ENCODE results near the gene TWNK.
"Not testable (repeated sequence)": the region's sequence is repeated elsewhere in the genome, so short reads cannot be mapped to it uniquely, and the experiment has no call there.

TWNK gene

DNA sequence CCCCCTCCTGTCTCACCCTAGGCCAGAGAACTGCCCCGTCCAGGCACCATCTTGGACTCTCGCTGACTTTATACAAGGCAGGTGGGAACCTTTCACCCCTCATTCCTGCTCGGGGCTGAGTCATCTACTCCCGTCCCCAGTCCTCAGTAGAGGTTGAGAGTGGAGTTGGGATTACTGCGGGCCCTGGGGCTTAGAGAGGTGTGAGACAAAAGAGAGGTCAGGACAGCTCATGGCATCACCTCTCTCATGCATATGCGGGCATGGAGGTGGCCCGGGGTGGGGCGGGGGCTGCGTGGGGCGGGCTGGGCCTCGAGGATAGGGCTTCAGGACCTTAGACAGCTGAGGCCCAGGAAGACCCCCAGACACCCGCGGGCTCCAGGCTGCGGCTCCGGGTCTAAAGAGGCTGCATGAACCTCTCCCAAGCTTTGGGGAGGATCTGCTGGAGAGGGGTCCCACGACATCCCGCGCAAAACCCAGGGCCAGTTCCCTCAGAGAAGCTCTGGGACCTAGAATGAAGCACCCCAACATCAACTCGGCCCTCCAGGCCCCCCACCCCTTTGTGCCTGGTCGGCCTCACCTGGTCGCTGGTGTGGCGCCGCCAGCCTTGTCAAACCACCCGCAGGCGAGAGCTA, 43.3 kb downstream of the TWNK start:
- DNase-seq (ENCODE audit: low read depth), result no peak

DNA sequence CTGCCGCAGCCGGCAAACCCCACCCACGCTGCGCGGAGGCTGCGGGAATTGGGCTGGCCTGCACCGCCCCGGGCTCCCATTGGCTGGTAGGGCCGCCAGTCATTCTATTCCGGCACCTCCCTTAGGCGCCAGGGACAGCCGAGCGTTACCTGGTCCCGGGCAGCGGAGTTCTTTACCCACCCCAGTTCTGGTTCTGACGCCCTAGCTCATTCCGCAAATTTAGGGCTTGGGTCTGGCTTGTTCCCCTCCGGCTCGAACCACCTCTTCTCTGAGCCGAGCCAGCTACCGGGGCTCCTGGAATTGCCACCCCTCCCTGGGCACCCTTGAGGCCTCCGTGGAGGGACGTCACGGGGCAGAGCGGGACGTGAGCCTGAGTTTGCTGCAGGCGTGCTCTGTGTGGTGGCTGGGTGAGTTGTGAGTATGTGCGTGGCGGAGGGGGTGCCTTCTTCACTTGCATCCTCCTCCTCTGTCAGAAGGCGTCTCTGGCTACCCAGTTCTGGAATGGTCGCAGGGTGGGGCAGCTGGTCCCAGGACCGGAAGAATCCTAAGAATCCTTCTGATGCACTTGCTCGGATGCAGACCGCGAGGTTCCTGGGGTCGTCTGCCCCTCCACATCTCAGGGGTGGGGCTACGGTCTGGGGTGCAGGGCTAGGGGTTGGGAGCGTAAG, 43.9 kb downstream of the TWNK start, which contains the start of the genes PDZD7 and SFXN3:
PDZD7 (minus strand) TSS at position 2 of the 668 bp plus-strand sequence. CDS start 910 bp downstream, outside the sequence.
SFXN3 (plus strand) TSS at position 107 of the 668 bp plus-strand sequence. CDS start 3,461 bp downstream, outside the sequence.
- peak; percentile 94 for DNase-seq (ENCODE audit: low read depth)

DNA sequence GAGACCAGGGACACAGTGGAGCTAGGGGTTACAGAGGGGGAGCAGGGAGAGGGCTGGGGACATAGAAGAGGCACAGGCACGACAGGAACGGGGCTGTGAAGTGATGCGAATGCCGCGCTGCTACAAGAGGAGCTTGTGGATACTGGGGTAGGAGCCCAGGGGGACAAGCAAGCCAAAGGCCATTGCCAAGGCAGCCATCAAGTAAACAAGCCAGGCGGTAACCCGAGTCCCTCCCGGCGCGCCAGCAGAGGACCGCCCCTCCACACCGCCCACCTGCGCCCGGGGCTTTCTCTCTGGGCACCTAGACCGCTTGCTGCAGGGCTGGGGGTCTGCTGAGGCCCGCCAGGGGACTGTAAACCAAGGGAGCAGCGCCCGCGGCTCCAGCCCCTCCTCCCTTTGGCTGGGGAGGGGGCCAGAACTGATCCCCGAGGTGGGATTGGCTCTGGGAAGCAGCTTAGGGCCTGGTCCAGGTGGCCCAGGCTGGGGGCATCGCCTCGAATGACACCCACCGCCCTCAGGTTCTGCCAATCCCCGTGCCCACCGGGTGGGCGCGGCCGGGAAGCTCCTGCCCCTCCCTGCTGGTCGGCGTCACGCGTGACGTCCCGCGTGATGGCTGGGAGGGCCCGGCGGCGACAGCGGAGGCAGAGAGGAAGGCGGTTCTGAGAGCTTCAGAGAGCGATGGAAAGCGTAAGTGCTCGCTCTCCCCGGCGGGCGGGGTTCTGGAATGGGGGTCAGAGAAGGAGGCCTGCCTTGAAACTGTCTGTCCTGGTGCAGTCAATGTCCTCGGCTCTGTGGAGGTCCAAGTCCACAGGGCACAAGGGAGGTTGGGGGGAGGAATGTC, 44.7 kb downstream of the TWNK start:
- peak; percentile 56 for DNase-seq (ENCODE audit: low read depth)

DNA sequence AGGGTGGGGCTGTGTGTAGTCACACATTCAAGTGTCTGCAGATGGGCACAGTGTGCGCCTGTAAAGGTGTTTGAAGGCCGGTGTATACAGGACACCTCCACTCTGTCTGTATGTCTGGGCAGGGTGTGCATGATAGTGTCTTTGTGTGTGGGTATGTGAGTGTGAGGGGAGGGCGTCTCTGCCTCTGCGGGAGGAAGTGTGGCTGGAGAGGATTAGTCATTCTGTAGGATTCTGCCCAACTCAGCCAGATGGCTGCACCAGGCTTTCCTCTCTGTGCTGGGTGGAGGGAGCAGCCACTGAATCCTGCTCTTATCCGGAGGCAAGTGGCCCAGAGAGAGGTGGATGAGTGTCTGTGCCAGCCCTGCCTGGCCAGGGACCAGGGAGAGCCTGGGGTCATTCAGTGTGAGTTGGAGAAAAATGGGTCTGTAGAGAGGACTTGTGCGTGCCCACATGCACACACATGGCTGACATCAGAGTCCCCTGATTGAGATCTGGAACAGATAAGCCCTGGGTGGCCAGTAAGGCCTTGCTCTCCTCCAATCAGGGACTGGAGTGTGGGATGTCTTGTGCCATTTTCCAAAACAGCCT, 45.4 kb downstream of the TWNK start:
- DNase-seq (ENCODE audit: low read depth), result peak; percentile 34

DNA sequence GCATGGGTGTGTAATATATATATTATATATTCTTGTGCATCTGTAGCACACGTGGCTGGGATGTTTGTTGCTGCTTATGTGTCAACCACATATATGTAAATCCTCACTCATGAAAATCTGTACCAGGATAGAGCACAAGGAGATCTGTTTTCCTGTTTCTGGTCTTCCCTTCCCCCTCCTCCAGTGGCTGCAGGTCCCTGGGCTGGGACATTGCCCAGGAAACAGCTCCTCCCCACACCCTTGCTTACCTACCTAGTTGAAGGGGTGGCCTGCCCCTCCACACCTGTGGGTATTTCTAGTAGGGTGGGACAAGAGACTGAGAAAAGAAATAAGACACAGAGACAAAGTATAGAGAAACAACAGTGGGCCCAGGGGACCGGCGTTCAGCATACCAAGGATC, 45.9 kb downstream of the TWNK start:
- DNase-seq (ENCODE audit: low read depth), result no peak

DNA sequence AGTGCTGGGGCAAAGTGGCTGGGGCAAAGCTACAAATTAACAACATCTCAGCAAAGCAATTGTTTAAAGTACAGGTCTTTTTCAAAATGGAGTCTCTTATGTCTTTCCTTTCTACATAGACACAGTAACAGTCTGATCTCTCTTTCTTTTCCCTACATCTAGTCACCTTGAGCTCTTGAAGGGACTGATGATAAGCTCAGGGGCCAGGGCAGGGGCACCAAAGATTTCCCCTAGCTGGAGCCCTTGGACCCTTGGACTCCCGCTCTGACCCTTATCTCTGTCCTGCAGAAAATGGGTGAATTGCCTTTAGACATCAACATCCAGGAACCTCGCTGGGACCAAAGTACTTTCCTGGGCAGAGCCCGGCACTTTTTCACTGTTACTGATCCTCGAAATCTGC, 47.1 kb downstream of the TWNK start:
- not testable (repeated sequence) for DNase-seq (ENCODE audit: low read depth)

DNA sequence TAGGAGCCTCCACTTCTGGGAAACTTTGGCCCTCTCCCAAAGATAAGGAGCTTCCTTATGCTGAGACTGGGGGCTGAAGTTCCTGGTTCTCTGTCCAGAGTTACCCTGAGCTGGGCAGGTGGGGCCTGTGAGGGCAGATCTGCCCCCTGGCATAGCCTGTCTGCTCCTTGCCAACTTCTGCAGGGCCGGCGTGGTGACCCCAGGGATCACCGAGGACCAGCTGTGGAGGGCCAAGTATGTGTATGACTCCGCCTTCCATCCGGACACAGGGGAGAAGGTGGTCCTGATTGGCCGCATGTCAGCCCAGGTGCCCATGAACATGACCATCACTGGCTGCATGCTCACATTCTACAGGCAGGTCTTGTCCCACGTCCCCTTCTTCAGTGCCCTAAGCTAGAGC, 48.0 kb downstream of the TWNK start:
- no peak for DNase-seq (ENCODE audit: low read depth)

DNA sequence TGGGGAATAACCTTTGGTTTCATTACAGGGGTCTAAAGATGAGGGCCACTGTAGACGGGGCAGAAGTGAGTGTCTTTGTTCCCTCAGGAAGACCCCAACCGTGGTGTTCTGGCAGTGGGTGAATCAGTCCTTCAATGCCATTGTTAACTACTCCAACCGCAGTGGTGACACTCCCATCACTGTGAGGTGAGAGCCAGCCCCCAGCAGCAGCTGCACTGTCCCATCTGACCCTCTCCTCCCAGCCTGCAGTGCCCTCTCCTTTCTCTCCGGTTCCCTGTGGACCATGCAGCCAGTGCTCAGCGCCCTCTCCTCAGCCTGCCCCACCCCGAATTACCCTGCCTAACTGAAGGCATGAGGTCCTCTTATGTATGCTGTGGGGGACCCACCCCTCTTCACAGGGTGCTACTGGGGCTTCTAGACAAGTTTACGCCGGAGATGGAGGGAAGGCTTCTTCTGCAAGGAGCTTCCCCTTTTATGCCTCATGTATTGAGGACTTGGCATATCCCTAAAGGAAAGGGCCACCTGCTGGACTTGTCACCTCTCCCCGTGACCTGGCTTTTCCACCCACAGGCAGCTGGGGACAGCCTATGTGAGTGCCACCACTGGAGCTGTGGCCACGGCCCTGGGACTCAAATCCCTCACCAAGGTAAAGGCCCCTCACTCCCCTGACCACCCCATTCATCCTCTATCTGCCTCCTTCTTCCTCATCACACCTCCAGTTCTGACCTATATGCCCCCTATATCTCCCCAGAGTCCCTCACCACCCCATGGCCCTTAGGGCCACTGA, 48.8 kb downstream of the TWNK start:
- DNase-seq (ENCODE audit: low read depth), result no peak

DNA sequence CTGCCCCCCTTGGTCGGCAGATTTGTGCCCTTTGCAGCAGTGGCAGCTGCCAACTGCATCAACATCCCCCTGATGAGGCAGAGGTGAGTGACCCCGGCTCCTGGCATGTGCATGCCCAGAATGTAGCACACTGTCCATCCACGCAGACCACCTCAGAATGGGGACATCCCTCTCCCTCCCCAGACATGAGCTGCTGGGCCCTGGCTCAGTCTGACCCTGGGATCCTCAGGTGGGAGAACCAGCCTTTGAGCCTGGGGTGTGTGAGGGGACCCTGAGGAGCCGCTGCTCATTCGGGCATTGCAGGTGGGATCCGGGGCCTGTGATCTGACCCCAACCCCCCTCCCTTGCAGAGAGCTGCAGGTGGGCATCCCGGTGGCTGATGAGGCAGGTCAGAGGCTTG, 49.4 kb downstream of the TWNK start:
- no peak for DNase-seq (ENCODE audit: low read depth)

DNA sequence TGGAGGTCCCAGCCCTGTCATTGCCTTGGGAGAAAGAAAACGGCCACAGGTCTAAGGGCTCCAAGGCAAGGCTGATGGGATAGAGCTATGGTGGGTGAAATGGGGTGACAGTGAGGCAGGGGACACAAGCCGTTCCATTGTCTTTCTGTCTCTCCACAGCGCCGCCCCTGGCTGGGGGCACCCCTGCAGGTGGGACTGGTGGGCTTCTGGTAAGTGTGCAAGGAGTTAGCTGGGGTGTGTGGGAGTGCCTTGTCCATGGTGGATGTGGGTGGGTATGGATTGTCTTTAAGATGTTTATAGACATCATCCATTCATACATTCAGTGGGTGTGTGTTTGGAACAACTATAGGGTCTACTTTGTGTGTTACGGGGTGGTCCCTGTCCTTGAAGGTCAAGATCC, 51.1 kb downstream of the TWNK start:
- DNase-seq (ENCODE audit: low read depth), result no peak

DNA sequence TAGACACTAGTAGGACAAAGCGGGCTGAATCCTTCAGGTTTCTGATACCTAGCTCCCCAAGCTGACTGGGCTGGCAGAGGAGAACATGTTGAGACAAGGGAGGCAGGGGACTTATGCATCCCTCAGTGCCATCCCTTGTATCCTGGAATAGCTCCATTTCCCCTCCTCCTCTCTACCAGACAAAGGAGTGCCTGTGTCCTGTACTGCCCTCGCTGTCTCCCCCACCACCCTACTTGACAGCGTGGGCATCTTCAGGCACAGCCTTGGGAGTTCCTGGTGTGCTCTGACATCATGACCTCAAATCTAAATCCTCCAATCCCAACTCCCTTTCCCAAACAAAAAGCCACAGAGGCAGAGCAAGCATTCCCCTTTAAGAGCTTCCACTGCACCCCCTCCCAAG, 52.7 kb downstream of the TWNK start:
- no peak for DNase-seq (ENCODE audit: low read depth)

DNA sequence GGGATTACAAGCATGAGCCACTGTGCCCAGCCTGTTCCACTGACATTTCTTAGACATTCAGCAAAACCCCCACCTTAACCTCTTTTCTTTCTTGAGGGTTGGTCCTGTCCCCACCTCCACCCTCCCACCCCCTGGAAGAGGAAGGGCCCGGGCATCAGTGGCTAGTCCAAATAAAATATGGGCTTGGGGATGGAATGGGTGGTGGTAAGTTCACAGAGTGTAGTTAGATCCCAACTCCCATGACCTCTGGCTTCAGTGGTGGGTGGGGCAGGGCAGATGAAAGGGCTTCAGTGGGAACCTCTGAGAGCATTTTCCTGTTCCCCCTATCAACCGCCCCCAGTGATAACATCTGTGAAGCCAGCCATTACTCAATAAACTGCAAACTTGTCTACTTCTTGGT, 53.5 kb downstream of the TWNK start:
- DNase-seq (ENCODE audit: low read depth), result no peak

DNA sequence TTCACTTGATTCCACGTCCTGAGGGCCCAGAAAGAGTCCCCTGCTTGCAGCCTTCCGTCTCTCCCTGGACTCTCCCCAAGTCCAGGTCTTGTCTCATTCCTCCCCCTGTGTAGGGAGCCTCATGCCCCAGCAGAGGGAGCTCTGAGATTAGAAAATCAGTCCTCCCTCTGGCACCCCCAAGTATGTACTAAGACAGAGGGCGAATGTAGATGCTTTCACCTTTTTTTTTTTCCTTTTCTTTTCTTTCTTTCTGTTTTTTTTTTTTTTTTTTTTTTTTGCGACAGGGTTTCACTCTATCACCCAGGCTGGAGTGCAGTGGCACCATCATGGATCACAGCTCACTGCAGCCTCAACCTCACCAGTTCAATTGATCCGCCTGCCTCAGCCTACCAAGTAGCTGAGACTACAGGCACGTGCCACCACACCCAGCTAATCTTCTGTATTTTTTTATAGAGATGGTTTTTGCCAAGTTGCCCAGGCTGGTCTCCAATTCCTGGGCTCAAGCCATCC, 54.0 kb downstream of the TWNK start:
- DNase-seq (ENCODE audit: low read depth), result peak; percentile 56

DNA sequence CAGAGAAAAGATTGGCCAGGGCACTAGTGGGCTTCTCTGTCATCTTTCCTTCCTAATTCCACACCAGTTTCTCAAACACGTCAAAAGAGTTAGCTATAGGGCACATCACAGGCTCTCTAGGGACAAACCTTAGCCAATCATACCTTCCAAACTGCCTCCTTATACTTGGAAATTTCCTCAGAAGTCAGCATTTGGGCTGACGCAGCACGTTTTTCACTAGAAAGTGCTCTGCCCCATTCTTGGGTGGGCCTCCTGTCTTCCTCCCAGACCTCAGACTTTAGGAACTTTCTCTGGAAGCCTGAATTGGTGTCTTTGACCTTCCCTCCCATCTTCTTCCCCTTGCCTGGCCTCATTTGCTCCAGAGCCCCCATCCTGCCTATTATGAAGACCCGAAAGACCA, 54.8 kb downstream of the TWNK start:
- DNase-seq (ENCODE audit: low read depth), result no peak

DNA sequence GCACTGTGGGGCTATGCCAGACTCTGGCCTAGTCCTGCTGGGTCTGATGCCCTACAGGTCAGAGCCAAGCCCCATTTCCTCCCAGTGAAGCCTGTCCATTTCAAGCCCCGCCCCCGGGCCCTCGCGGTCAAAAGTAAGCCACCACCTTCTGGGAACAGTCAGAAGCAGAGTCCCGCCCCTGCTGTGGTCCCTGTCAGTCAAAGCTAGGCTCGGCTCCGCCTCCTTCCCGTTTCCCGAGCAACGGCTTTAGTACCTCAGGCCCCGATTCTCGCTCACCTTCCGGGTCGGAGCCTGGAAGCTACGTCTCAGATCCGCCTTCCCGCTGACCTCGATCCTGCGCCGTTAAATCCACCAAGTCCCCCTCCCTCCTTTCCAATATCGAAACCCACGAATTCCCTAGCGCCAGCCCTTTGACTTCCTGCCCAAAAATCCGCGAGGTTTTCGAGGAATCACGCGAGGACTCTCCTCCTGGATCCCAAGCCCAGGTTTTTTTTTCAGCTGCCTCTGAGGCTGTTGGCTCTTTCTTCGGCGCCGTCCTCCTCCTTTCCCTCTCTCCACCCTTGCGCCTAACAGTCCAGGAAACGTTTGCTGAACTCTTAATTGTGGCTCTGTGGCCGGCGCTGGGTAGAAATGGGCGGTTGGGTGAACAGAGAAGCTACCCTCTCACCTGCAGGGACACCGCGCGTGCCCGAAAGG, 55.5 kb downstream of the TWNK start:
- peak; percentile 73 for DNase-seq (ENCODE audit: low read depth)

DNA sequence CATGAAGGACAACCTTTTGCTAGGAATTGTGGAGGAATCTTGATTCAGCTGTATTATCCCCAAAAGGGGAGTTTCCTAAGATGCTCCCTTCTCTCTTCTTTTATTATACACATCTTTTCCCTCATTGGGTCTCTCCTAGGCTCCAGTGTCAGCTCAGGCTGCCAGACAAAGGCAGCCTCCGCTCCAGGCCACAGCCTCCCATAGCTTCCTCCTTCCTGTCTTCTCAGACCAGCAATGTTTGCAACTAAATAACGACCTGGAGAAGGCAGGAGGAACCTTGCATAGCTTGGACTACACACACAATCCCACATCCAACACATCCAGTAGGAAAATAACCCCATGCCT, 56.0 kb downstream of the TWNK start:
- no peak for DNase-seq (ENCODE audit: low read depth)

Measured in stimulated activated CD8-positive, alpha-beta memory T cell treated with anti-CD3 and anti-CD28 coated beads, Interleukin-15, amount 100 ng/mL, for 1 hour (primary cell).